ENCODE data around the gene HSPD1. TPM values are rescaled to one million over a fixed set of nuclear protein-coding genes. Genes with fewer than 3 reads are reported as not detected.
"Not testable (repeated sequence)": the region's sequence is repeated elsewhere in the genome, so short reads cannot be mapped to it uniquely, and the experiment has no call there.

HSPD1 gene
- total RNA-seq, 1 donor from 2014 or later, result 329 TPM

DNA sequence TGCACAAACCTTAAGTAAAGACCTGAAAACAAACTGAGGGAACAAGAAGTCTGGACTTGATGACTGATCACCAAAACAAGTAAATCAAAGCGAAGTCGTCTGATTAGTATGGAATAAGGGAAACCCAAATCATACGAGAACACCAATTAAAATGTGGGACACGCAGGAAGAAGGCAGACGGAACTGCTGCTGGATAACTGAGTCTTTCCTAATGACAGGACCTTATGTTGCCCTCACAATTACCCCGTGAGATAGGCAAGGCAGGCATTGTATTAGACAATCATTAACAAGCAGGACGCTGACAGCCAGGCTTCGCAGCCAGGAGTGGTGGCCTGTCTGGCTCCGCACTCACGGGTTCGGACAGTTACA is 46.9 kb downstream of the HSPD1 start:
- peak overlapping the region; percentile 81 for H3K4me3 ChIP-seq (ENCODE audit: insufficient read depth, low read depth, low read length)
- H3K9ac ChIP-seq (ENCODE audit: low read length), result peak overlapping the region; percentile 91
- Mint-ChIP-seq H3K9me3 (ENCODE audit: unreplicated experiment) (no peaks in the 10 kb centered on the region), H3K36me3 (ENCODE audit: low read depth, unreplicated experiment) (no peaks in the 10 kb centered on the region), H3K27me3 (ENCODE audit: low read depth, unreplicated experiment) (no peaks in the 10 kb centered on the region), H3K4me1 (ENCODE audit: low read depth, unreplicated experiment) (peaks cover 9% of the 10 kb centered on the region), H3K27ac (ENCODE audit: unreplicated experiment) (peak overlapping the region; percentile 100), H3K4me3 (ENCODE audit: unreplicated experiment) (peak overlapping the region; percentile 98)
- H3K27ac ChIP-seq (ENCODE audit: low read depth, low read length), result peak overlapping the region; percentile 100
- peaks cover 15% of the 10 kb centered on the region for H3K4me1 ChIP-seq (ENCODE audit: insufficient read depth, low read length)
- peaks cover 33% of the 10 kb centered on the region for H4K20me1 ChIP-seq (ENCODE audit: insufficient read depth, low read length)
- H3K27me3 ChIP-seq (ENCODE audit: insufficient read depth, low read length), result no peaks in the 10 kb centered on the region
- H3K79me2 ChIP-seq (ENCODE audit: insufficient read depth, low read length), result peaks cover 41% of the 10 kb centered on the region
- FAIRE-seq (no peak), DNase-seq (ENCODE audit: low read depth) (no peak)
- TF ChIP-seq, protein P1, sequence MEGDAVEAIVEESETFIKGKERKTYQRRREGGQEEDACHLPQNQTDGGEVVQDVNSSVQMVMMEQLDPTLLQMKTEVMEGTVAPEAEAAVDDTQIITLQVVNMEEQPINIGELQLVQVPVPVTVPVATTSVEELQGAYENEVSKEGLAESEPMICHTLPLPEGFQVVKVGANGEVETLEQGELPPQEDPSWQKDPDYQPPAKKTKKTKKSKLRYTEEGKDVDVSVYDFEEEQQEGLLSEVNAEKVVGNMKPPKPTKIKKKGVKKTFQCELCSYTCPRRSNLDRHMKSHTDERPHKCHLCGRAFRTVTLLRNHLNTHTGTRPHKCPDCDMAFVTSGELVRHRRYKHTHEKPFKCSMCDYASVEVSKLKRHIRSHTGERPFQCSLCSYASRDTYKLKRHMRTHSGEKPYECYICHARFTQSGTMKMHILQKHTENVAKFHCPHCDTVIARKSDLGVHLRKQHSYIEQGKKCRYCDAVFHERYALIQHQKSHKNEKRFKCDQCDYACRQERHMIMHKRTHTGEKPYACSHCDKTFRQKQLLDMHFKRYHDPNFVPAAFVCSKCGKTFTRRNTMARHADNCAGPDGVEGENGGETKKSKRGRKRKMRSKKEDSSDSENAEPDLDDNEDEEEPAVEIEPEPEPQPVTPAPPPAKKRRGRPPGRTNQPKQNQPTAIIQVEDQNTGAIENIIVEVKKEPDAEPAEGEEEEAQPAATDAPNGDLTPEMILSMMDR (IDR thresholded peaks at IDR 0.05; ENCODE audit: insufficient read depth, low read depth, low read length), result no peak
- no peak for TF ChIP-seq EZH2 (IDR thresholded peaks at IDR 0.05; ENCODE audit: insufficient read depth, low read length)
- H3K9me3 ChIP-seq (ENCODE audit: insufficient read depth, low read depth, low read length), result no peaks in the 10 kb centered on the region
- H3K36me3 ChIP-seq (ENCODE audit: insufficient read depth, low read length), result no peaks in the 10 kb centered on the region
- peak overlapping the region; percentile 95 for H3K4me2 ChIP-seq (ENCODE audit: low read length)
- H2AFZ ChIP-seq (ENCODE audit: low read depth, low read length), result peak overlapping the region; percentile 83

DNA sequence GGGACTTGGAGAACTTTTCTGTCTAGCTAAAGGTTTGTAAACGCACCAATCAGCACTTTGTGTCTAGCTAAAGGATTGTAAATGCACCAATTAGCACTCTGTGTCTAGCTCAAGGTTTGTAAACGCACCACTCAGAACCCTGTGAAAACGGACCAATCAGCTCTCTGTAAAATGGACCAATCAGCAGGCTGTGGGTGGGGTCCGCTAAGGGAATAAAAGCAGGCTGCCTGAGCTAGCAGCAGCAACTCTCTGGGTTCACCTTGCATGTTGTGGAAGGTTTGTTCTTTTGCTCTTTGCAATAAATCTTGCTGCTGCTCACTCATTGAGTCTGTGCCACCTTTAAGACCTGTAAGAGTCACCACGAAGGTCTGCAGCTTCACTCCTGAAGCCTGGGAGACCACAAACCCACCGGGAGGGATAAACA is 48.7 kb downstream of the HSPD1 start:
- H3K27me3 ChIP-seq (ENCODE audit: insufficient read depth, low read length); H3K27me3 Mint-ChIP-seq (ENCODE audit: low read depth, unreplicated experiment); DNase-seq (ENCODE audit: low read depth); H3K4me1 Mint-ChIP-seq (ENCODE audit: low read depth, unreplicated experiment); H3K9ac ChIP-seq (ENCODE audit: low read length); H3K9me3 Mint-ChIP-seq (ENCODE audit: unreplicated experiment); H3K27ac Mint-ChIP-seq (ENCODE audit: unreplicated experiment); FAIRE-seq; H3K4me2 ChIP-seq (ENCODE audit: low read length); H3K36me3 ChIP-seq (ENCODE audit: insufficient read depth, low read length); H3K9me3 ChIP-seq (ENCODE audit: insufficient read depth, low read depth, low read length); H3K4me3 Mint-ChIP-seq (ENCODE audit: unreplicated experiment); H3K4me3 ChIP-seq (ENCODE audit: insufficient read depth, low read depth, low read length); H3K27ac ChIP-seq (ENCODE audit: low read depth, low read length); H3K36me3 Mint-ChIP-seq (ENCODE audit: low read depth, unreplicated experiment): not testable (repeated sequence)
- peaks cover 15% of the 10 kb centered on the region for H3K4me1 ChIP-seq (ENCODE audit: insufficient read depth, low read length)
- H3K79me2 ChIP-seq (ENCODE audit: insufficient read depth, low read length), result peaks cover 23% of the 10 kb centered on the region
- peaks cover 21% of the 10 kb centered on the region for H4K20me1 ChIP-seq (ENCODE audit: insufficient read depth, low read length)
- H2AFZ ChIP-seq (ENCODE audit: low read depth, low read length), result peak overlapping the region; percentile 4

DNA sequence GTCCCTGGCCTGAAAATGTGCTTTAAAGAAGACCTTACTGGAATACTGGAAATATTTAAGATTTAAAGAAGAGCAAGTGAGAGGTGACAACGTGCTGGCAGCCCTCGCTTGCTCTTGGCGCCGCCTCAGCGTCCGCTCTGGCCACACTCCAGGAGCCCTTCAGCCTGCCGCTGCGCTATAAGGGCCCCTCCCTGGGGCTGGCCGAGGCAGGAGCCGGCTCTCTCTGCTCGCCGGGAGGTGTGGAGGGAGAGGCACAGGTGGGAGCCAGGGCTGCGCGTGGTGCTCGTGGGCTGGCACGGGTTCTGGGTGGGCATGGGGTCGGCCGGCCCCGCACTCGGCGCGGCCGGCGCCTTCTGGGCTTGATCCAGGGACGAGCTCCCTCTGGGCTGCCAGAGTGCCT is 49.2 kb downstream of the HSPD1 start:
- no peak overlapping the region for H3K9ac ChIP-seq (ENCODE audit: low read length)
- H4K20me1 ChIP-seq (ENCODE audit: insufficient read depth, low read length), result peaks cover 16% of the 10 kb centered on the region
- FAIRE-seq, result no peak
- no peaks in the 10 kb centered on the region for H3K9me3 Mint-ChIP-seq (ENCODE audit: unreplicated experiment)
- H3K79me2 ChIP-seq (ENCODE audit: insufficient read depth, low read length), result peaks cover 18% of the 10 kb centered on the region
- no peak overlapping the region for H3K4me3 ChIP-seq (ENCODE audit: insufficient read depth, low read depth, low read length)
- no peak for DNase-seq (ENCODE audit: low read depth)
- no peak overlapping the region for H3K4me2 ChIP-seq (ENCODE audit: low read length)
- H3K27me3 ChIP-seq (ENCODE audit: insufficient read depth, low read length), result no peaks in the 10 kb centered on the region
- no peak overlapping the region for H3K4me3 Mint-ChIP-seq (ENCODE audit: unreplicated experiment)
- H3K27ac ChIP-seq (ENCODE audit: low read depth, low read length), result no peak overlapping the region
- no peak overlapping the region for H2AFZ ChIP-seq (ENCODE audit: low read depth, low read length)
- H3K36me3 Mint-ChIP-seq (ENCODE audit: low read depth, unreplicated experiment), result no peaks in the 10 kb centered on the region
- H3K4me1 Mint-ChIP-seq (ENCODE audit: low read depth, unreplicated experiment), result peaks cover 3% of the 10 kb centered on the region
- TF ChIP-seq EZH2 (IDR thresholded peaks at IDR 0.05; ENCODE audit: insufficient read depth, low read length), result no peak
- TF ChIP-seq, protein P1 (IDR thresholded peaks at IDR 0.05; ENCODE audit: insufficient read depth, low read depth, low read length), result no peak
- H3K9me3 ChIP-seq (ENCODE audit: insufficient read depth, low read depth, low read length), result no peaks in the 10 kb centered on the region
- no peaks in the 10 kb centered on the region for H3K36me3 ChIP-seq (ENCODE audit: insufficient read depth, low read length)
- no peaks in the 10 kb centered on the region for H3K27me3 Mint-ChIP-seq (ENCODE audit: low read depth, unreplicated experiment)
- H3K27ac Mint-ChIP-seq (ENCODE audit: unreplicated experiment), result no peak overlapping the region
- peaks cover 15% of the 10 kb centered on the region for H3K4me1 ChIP-seq (ENCODE audit: insufficient read depth, low read length)

Measured in astrocyte (in vitro differentiated cells and primary cell).